WERI-Rb-1 (cell line): ENCODE results near the gene RBM33.

Experiments used
- DNase-seq: peaks from one replicate; pipeline ENCODE4 v3.0.0-alpha.2; 2020
- H3K27ac ChIP-seq: fragments of 250-450 bp; sonication (Bioruptor Pico); 2 replicates; pipeline ENCODE4 v1.5.1; 2020; ENCODE audit warnings: mild to moderate bottlenecking, moderate library complexity
- H3K27me3 ChIP-seq: fragments of 250-450 bp; sonication (Bioruptor Pico); 2 replicates; pipeline ENCODE4 v1.5.1; 2021; ENCODE audit warnings: mild to moderate bottlenecking, low read depth, moderate library complexity; ENCODE audit not compliant: insufficient read depth, severe bottlenecking
- H3K36me3 ChIP-seq: fragments of 250-450 bp; sonication (Bioruptor Pico); 2 replicates; pipeline ENCODE4 v1.5.1; 2020; ENCODE audit warnings: mild to moderate bottlenecking, moderate library complexity
- H3K4me3 ChIP-seq: 2 replicates; pipeline ENCODE4 v1.5.1; 2011; ENCODE audit warnings: low read depth, mild to moderate bottlenecking, control low read depth, low read length
- H3K9me3 ChIP-seq: fragments of 250-450 bp; sonication (Bioruptor Pico); 2 replicates; pipeline ENCODE4 v1.5.1; 2021; ENCODE audit warnings: mild to moderate bottlenecking, moderate library complexity; ENCODE audit not compliant: severe bottlenecking
- TF ChIP-seq, protein P1 (sequence below): IDR thresholded peaks from 2 replicates; pipeline ENCODE4 v1.5.1; 2011; ENCODE audit warnings: low read depth, mild to moderate bottlenecking, control low read depth, inconsistent platforms, low read length

Gene RBM33

DNA sequence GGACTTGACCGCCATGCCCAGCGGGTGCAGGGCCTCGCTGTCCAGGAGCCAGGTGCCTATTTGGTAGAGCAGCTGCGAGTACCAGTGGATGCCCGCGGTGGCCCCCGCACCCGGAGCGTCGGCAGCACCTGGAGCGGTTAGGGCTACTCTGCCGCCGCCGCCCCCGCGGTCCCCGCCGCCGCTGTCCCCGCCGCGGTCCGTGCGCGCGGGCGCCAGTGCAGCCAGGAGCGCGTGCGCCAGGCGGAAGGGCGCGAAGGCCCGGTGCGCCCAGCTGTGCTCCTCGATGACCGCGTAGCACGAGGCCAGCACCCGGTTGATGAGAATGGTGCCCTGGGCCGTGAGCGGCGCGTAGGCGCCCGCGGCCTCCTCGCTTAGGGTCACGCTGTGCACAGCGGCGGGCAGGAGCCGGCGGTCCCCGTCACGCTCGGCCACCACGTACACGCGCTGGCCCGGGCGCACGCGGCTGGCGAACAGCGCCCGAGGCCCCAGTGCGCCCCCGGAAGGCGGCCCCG lies 158.5 kb downstream of the RBM33 start:
- H3K36me3 ChIP-seq, result no peaks in the 10 kb centered on the region
- no peak for DNase-seq
- H3K9me3 ChIP-seq, result no peaks in the 10 kb centered on the region
- H3K4me3 ChIP-seq, result no peak overlapping the region
- H3K27me3 ChIP-seq, result peaks cover 92% of the 10 kb centered on the region
- H3K27ac ChIP-seq, result no peak overlapping the region
- TF ChIP-seq, protein P1, sequence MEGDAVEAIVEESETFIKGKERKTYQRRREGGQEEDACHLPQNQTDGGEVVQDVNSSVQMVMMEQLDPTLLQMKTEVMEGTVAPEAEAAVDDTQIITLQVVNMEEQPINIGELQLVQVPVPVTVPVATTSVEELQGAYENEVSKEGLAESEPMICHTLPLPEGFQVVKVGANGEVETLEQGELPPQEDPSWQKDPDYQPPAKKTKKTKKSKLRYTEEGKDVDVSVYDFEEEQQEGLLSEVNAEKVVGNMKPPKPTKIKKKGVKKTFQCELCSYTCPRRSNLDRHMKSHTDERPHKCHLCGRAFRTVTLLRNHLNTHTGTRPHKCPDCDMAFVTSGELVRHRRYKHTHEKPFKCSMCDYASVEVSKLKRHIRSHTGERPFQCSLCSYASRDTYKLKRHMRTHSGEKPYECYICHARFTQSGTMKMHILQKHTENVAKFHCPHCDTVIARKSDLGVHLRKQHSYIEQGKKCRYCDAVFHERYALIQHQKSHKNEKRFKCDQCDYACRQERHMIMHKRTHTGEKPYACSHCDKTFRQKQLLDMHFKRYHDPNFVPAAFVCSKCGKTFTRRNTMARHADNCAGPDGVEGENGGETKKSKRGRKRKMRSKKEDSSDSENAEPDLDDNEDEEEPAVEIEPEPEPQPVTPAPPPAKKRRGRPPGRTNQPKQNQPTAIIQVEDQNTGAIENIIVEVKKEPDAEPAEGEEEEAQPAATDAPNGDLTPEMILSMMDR, result no peak

DNA sequence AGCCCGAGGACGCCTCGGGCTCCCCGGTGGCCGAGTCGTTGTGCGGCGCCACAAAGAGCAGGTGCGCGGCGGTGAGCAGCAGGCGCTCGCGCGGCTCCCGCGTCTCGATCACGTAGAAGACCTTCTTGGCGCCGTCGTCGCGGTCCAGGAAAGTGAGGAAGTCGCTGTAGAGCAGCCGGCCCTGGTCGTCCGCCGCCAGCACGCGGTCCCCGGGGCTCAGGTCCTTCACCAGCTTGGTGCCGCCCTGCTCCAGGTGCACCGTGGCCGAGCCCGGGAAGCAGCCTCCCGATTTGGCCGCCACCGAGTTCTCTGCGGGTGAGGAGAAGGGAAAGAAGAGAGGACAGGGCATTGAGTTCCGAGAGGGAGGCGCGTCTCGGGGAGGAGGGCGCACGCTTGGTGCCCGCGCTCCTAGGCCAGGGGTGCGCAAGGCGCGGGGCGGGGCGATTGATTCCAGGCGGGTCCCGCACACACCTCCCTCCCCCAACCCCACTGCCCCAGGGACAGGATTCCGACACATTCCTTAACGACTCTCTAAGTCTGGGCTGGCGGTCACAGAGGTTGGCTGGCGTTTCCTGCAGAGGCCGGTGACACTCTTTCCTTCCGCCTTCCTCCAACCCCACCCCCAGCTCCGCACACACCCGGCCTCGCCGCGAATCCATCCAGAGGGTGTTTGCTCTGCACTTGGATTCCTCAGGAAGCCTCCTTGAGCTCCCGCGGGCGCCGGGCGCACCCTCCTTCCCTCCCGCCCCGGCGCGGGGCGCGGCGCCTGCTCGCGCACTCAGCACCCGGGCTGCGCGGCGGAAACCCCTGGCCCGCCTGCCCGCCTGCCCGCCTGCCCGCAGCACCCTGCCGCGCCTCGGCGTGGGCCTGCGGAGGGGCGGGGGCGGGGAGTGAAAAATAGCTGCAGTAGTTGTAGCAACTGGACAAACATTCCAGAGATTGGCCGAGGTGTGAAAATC lies 159.2 kb downstream of the RBM33 start:
- TF ChIP-seq, protein P1, result no peak
- no peak for DNase-seq
- Histone ChIP-seq H3K9me3 (no peaks in the 10 kb centered on the region), H3K36me3 (no peaks in the 10 kb centered on the region), H3K4me3 (peak overlapping the region; percentile 37), H3K27ac (no peak overlapping the region), H3K27me3 (peaks cover 92% of the 10 kb centered on the region)

DNA sequence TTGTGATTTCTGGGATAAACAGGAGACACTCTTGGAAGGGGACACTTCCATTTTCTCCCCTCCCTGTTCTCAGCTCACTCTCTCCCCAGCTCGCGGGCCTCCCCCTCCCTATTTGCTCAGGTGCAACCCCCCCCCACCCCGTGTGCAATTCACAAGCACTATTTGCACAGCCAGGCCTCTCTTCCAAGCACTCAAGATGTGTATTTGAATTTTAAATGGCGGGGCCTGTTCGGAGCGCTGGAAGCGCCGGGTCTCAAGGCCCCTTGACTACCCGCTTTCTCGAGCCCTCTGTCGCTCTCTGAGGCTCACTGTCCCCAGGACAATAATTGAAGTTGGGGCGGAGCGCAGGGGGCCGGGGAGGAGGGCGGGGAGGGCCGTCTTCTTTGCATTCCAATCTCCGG lies 160.0 kb downstream of the RBM33 start:
- Histone ChIP-seq H3K27ac (no peak overlapping the region), H3K27me3 (peaks cover 92% of the 10 kb centered on the region), H3K36me3 (no peaks in the 10 kb centered on the region), H3K4me3 (peak overlapping the region; percentile 12; the same call in 1 of the 2 replicates), H3K9me3 (no peaks in the 10 kb centered on the region)
- no peak for DNase-seq
- TF ChIP-seq, protein P1, result no peak

DNA sequence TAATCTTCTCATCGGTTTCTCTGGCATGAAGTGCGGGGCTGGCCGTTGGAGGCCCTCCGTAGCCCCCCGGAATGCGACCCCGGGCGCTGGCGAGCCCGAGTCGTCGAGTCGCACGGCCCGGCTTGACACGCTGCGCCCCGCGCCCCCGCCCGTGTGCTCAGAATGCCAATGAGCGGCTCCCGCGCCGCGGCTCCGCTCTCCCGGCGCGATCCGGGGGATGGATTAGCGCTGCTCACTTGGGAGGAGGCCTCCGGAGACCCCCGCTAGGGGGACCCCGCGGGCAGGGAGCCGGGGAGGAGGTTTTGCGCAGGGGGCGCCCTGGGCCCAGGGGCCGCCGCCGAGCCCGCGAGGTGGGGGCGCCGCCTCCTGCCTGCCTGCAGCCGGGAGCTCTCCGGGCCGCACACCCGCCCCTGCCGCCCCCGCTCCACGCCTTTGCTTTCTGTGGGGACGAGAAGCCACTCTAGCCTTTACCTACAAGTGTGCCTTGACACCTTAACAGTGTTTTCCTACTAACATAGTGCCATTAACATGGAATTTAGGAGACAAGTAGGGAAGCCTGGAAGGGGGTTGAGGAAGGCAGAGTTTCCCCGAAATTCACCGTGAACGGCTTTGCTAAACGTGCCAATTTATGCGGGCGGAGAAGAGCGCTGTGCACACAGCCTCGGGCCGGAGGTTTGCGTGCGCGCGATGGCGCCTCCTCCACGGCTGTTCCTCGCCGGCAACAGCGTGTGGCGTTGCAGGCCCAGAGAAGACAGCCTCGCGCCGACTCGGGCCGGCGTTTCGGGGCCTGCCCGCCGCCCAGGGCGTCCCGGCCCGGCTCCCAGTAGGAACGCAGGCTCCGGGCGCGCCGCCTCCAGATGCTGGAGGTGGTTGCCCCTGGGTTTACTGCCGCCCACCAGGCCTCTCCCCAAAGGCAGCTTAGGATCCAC lies 160.7 kb downstream of the RBM33 start:
- Histone ChIP-seq H3K9me3 (no peaks in the 10 kb centered on the region), H3K27ac (no peak overlapping the region), H3K4me3 (peak overlapping the region; percentile 25), H3K27me3 (peaks cover 90% of the 10 kb centered on the region), H3K36me3 (no peaks in the 10 kb centered on the region)
- peak; percentile 80 for DNase-seq
- TF ChIP-seq, protein P1, result peak; percentile 68

DNA sequence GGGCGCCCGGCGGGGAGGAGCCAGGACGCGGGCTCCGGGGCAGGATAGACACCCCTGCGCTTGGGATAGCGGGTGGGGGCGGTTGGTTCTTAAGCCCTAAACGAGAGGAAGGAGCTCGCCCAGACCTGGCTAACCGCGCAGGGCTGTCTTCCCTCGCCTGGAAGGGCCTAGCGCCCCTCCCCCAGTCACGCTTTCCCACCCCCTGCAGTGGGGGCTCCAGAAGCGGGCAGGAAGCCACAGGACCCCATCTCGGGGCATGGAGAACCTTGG lies 161.3 kb downstream of the RBM33 start:
- TF ChIP-seq, protein P1, result no peak
- H3K27ac ChIP-seq, result no peak overlapping the region
- DNase-seq, result no peak
- H3K9me3 ChIP-seq, result no peaks in the 10 kb centered on the region
- peaks cover 90% of the 10 kb centered on the region for H3K27me3 ChIP-seq
- H3K36me3 ChIP-seq, result no peaks in the 10 kb centered on the region
- no peak overlapping the region for H3K4me3 ChIP-seq
